ENCODE data around the gene FOXQ1.

DNA sequence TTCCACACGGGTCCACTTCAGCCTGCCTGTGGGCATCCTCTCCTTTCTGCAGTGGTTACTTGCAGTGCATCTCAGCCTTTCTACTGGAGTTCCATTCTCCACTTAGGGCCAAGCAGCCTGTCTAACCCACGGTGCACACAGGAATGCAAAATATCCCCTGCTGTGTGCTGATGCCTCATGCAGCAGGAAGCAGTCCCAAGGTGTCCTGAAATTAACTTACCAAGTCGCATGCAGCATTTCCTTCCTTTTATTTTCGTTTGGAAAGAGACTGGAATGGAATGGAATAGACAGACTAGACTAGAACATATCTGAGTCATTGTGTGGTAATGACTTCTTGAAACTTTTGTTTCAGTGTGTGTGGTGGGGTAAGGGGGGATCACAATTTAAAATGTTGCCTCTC is 25.9 kb upstream of the FOXQ1 start:
- no peak for TF ChIP-seq POLR2A (IDR thresholded peaks at IDR 0.05; ENCODE audit: low read depth, low read length)
- no peak for TF ChIP-seq ZZZ3 (IDR thresholded peaks at IDR 0.05; ENCODE audit: control insufficient read depth, insufficient read length, low read depth)
- TF ChIP-seq NR2F1 (conservative IDR thresholded peaks at IDR 0.05) = no peak
